Neural cell (in vitro differentiated cells): Measurements from ENCODE around the gene SEPTIN2. TPM values are rescaled to one million over a fixed set of nuclear protein-coding genes. Genes with fewer than 3 reads are reported as not detected.

ENCODE experiments used
- H2AFZ ChIP-seq: fragments of 200-600, 300-800 bp; sonication (generic), shearing (Covaris generic); 2 replicates; pipeline ENCODE4 v1.6.0; 2014; ENCODE audit warnings: low read depth, mild to moderate bottlenecking, antibody characterized with exemption, low read length, moderate library complexity
- H3F3A ChIP-seq: fragments of 200-600 bp; shearing (Covaris generic); 2 replicates; pipeline ENCODE4 v1.6.1; 2016; ENCODE audit warnings: mild to moderate bottlenecking, moderate library complexity, mixed read lengths, antibody characterized with exemption, low read length; ENCODE audit not compliant: insufficient read depth, poor library complexity, severe bottlenecking
- H3K27ac ChIP-seq: fragments of 200-600, 300-800 bp; sonication (generic), shearing (Covaris generic); 2 replicates; pipeline ENCODE4 v1.5.1; 2014; ENCODE audit warnings: mild to moderate bottlenecking, low read length, moderate library complexity
- H3K27me3 ChIP-seq: fragments of 300-800, 200-600 bp; sonication (generic), shearing (Covaris generic); 2 replicates; pipeline ENCODE4 v1.6.0; 2014; ENCODE audit warnings: mild to moderate bottlenecking, low read depth, low read length, moderate library complexity; ENCODE audit not compliant: insufficient read depth
- H3K36me3 ChIP-seq: fragments of 300-800, 200-600 bp; sonication (generic), shearing (Covaris generic); 2 replicates; pipeline ENCODE4 v1.5.1; 2014; ENCODE audit warnings: mild to moderate bottlenecking, antibody characterized with exemption, low read length, moderate library complexity; ENCODE audit not compliant: insufficient read depth
- H3K4me2 ChIP-seq: fragments of 300-800, 200-600 bp; sonication (generic), shearing (Covaris generic); 2 replicates; pipeline ENCODE4 v1.6.0; 2014; ENCODE audit warnings: mild to moderate bottlenecking, low read length
- H3K4me3 ChIP-seq: fragments of 300-800, 200-600 bp; sonication (generic), shearing (Covaris generic); 2 replicates; pipeline ENCODE4 v1.5.1; 2014; ENCODE audit warnings: mild to moderate bottlenecking, low read length, moderate library complexity
- H3K79me2 ChIP-seq: fragments of 200-600 bp; shearing (Covaris generic); replicated peaks from 2 replicates; pipeline ENCODE4 v1.6.0; 2014; ENCODE audit warnings: mild to moderate bottlenecking, low read length, moderate library complexity; ENCODE audit not compliant: insufficient read depth
- H3K9ac ChIP-seq: fragments of 300-800, 200-600 bp; sonication (generic), shearing (Covaris generic); 2 replicates; pipeline ENCODE4 v1.6.1; 2016; ENCODE audit warnings: mild to moderate bottlenecking, low read length, mixed read lengths
- H3K9me2 ChIP-seq: fragments of 200-600 bp; shearing (Covaris generic); 2 replicates; pipeline ENCODE4 v1.6.1; 2016; ENCODE audit warnings: mild to moderate bottlenecking, low read length, mixed read lengths; ENCODE audit not compliant: insufficient read depth
- H3K9me3 ChIP-seq: fragments of 200-600, 300-800 bp; sonication (generic), shearing (Covaris generic); 2 replicates; pipeline ENCODE4 v1.6.1; 2016; ENCODE audit warnings: mild to moderate bottlenecking, mixed run types, low read length, moderate library complexity, mixed read lengths
- H4K20me1 ChIP-seq: fragments of 200-600 bp; shearing (Covaris generic); 2 replicates; pipeline ENCODE4 v1.6.1; 2016; ENCODE audit warnings: mild to moderate bottlenecking, mixed run types; ENCODE audit not compliant: insufficient read depth
- EP300 ChIP-seq: fragments of 450-650 bp; conservative IDR thresholded peaks from 2 replicates; pipeline ENCODE4 v1.6.1; 2014; ENCODE audit warnings: antibody characterized with exemption, mild to moderate bottlenecking, moderate library complexity; ENCODE audit not compliant: poor library complexity, severe bottlenecking
- EZH2 ChIP-seq: fragments of 200-600, 300-800 bp; shearing (Covaris generic), sonication (generic); IDR thresholded peaks from 2 replicates; pipeline ENCODE4 v1.6.1; 2014; ENCODE audit warnings: antibody characterized with exemption, low read length, borderline replicate concordance, mild to moderate bottlenecking; ENCODE audit not compliant: insufficient read depth, poor library complexity, severe bottlenecking
- MXI1 ChIP-seq: fragments of 450-650 bp; conservative IDR thresholded peaks from 2 replicates; pipeline ENCODE4 v1.6.1; 2014; ENCODE audit warnings: antibody characterized with exemption, mild to moderate bottlenecking; ENCODE audit not compliant: poor library complexity, severe bottlenecking
- POLR2AphosphoS5 ChIP-seq: IDR thresholded peaks from 2 replicates; pipeline ENCODE4 v1.6.1; 2012
- RAD21 ChIP-seq: fragments of 450-650 bp; conservative IDR thresholded peaks from 2 replicates; pipeline ENCODE4 v1.6.1; 2014; ENCODE audit warnings: antibody characterized with exemption, mild to moderate bottlenecking, moderate library complexity
- SMC3 ChIP-seq: fragments of 450-650 bp; conservative IDR thresholded peaks from 2 replicates; pipeline ENCODE4 v1.6.1; 2014; ENCODE audit warnings: antibody characterized with exemption, mild to moderate bottlenecking, moderate library complexity; ENCODE audit not compliant: poor library complexity
- TAF1 ChIP-seq: IDR thresholded peaks from 2 replicates; pipeline ENCODE4 v1.6.1; 2012; ENCODE audit warnings: low read depth
- polyA plus RNA-seq: library from polyadenylated mRNA; depleted of rRNA; stranded (reverse); fragments of >200 nt; gene quantifications from 2 replicates; pipeline ENCODE4 v1.2.3, GENCODE V29; 2014
- TF ChIP-seq, protein P1 (sequence below): IDR thresholded peaks from 2 replicates; pipeline ENCODE4 v1.6.1; 2012; ENCODE audit warnings: borderline replicate concordance
- TF ChIP-seq, protein P2 (sequence below): fragments of 450-650 bp; IDR thresholded peaks from 2 replicates; pipeline ENCODE4 v1.5.1; 2014; ENCODE audit warnings: antibody characterized with exemption, mild to moderate bottlenecking, moderate library complexity; ENCODE audit not compliant: poor library complexity, severe bottlenecking

The SEPTIN2 gene
- polyA plus RNA-seq, 1 donor from 2014 or later, result 467 TPM

DNA sequence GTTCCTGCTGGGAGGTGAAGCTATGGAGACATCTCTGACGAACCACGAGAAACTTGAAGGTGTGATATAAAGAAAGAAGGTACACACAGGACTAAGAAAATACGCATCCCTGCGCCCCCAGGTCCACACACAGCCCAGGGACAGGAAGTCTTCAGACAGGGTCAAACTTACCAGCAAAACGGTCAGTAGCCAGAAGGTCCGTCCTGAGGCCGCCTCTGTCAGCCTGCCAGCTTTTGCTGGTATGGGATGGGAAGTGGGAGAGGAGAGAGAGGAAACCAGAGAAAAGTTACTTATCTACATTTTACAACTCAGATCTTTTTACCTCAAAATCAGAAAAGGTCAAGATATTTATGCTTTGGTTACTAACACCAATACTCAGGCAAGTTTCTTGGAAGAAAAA lies 47.4 kb upstream of the SEPTIN2 start:
- Histone ChIP-seq H3K9me3 (no peaks in the 10 kb centered on the region), H3K4me2 (no peak overlapping the region), H3K9ac (no peak overlapping the region), H3K79me2 (peaks cover 9% of the 10 kb centered on the region), H3K4me3 (no peak overlapping the region), H3K27me3 (no peaks in the 10 kb centered on the region), H3K9me2 (no peaks in the 10 kb centered on the region), H3K27ac (no peak overlapping the region), H3F3A (no peaks in the 10 kb centered on the region), H4K20me1 (no peaks in the 10 kb centered on the region), H2AFZ (no peak overlapping the region), H3K36me3 (no peaks in the 10 kb centered on the region)
- TF ChIP-seq RAD21 (no peak), EP300 (no peak), MXI1 (no peak), POLR2AphosphoS5 (no peak), TAF1 (no peak), SMC3 (no peak), EZH2 (no peak)
- TF ChIP-seq, protein P1, sequence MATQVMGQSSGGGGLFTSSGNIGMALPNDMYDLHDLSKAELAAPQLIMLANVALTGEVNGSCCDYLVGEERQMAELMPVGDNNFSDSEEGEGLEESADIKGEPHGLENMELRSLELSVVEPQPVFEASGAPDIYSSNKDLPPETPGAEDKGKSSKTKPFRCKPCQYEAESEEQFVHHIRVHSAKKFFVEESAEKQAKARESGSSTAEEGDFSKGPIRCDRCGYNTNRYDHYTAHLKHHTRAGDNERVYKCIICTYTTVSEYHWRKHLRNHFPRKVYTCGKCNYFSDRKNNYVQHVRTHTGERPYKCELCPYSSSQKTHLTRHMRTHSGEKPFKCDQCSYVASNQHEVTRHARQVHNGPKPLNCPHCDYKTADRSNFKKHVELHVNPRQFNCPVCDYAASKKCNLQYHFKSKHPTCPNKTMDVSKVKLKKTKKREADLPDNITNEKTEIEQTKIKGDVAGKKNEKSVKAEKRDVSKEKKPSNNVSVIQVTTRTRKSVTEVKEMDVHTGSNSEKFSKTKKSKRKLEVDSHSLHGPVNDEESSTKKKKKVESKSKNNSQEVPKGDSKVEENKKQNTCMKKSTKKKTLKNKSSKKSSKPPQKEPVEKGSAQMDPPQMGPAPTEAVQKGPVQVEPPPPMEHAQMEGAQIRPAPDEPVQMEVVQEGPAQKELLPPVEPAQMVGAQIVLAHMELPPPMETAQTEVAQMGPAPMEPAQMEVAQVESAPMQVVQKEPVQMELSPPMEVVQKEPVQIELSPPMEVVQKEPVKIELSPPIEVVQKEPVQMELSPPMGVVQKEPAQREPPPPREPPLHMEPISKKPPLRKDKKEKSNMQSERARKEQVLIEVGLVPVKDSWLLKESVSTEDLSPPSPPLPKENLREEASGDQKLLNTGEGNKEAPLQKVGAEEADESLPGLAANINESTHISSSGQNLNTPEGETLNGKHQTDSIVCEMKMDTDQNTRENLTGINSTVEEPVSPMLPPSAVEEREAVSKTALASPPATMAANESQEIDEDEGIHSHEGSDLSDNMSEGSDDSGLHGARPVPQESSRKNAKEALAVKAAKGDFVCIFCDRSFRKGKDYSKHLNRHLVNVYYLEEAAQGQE, result no peak
- TF ChIP-seq, protein P2, sequence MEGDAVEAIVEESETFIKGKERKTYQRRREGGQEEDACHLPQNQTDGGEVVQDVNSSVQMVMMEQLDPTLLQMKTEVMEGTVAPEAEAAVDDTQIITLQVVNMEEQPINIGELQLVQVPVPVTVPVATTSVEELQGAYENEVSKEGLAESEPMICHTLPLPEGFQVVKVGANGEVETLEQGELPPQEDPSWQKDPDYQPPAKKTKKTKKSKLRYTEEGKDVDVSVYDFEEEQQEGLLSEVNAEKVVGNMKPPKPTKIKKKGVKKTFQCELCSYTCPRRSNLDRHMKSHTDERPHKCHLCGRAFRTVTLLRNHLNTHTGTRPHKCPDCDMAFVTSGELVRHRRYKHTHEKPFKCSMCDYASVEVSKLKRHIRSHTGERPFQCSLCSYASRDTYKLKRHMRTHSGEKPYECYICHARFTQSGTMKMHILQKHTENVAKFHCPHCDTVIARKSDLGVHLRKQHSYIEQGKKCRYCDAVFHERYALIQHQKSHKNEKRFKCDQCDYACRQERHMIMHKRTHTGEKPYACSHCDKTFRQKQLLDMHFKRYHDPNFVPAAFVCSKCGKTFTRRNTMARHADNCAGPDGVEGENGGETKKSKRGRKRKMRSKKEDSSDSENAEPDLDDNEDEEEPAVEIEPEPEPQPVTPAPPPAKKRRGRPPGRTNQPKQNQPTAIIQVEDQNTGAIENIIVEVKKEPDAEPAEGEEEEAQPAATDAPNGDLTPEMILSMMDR, result no peak

DNA sequence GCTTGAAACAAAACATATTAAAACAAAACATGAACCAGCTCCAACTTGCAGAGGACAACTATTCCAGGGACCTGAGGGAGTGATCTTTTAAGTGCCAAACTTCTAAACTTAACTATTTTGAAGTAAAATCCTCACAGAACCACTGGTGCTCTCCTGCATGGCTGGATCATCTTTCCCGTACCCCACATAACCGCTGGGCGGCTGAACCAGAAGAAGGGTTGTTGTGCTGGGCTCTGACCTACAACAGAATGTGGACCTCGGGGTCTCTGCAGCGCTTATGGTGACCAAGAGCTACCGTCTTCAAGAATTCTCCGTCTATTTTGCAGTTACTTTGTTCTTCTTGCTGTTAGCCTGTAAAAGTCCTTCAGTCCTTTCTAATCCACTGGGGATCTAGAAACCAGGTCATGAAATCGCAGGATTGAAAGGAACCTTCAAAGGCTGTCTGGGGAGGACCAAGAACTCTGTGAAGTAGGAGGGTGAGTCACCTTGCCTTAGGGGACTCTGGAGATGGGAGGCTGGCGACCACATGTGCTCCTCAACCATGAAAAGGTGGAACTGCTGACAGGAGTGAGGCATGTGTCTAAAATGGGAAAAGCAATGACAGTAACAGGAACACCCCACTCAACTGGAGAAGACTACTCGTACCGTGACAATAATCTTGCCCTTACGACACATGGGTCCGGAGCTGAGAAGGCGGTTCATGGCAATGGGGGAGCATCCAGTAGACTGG lies 46.8 kb upstream of the SEPTIN2 start:
- Histone ChIP-seq H3K9me3 (no peaks in the 10 kb centered on the region), H3K79me2 (peaks cover 9% of the 10 kb centered on the region), H3F3A (no peaks in the 10 kb centered on the region), H3K4me3 (no peak overlapping the region), H4K20me1 (no peaks in the 10 kb centered on the region), H3K36me3 (no peaks in the 10 kb centered on the region), H3K4me2 (no peak overlapping the region), H3K9me2 (no peaks in the 10 kb centered on the region), H3K27ac (no peak overlapping the region), H3K9ac (no peak overlapping the region), H3K27me3 (no peaks in the 10 kb centered on the region), H2AFZ (no peak overlapping the region)
- TF ChIP-seq EZH2 (no peak), MXI1 (no peak), TAF1 (no peak), SMC3 (no peak), EP300 (no peak), RAD21 (no peak), POLR2AphosphoS5 (no peak)
- TF ChIP-seq, protein P1, result no peak
- TF ChIP-seq, protein P2, result no peak
